GM19240 (cell line): ENCODE data around the gene PPP1R16B.
"Not testable (repeated sequence)": the region's sequence is repeated elsewhere in the genome, so short reads cannot be mapped to it uniquely, and the experiment has no call there.

Source experiments
- DNase-seq: peaks from one replicate; pipeline ENCODE4 v3.0.0; 2011; ENCODE audit warnings: low spot score; ENCODE audit not compliant: insufficient read length

The PPP1R16B gene

GRCh38 chr20:38843346-38843745 lies 37.8 kb downstream of the PPP1R16B start:
- DNase-seq, result no peak

- no peak for DNase-seq
These were observed 39.5 kb downstream of the PPP1R16B start for GRCh38 chr20:38844963-38845362.

GRCh38 chr20:38847840-38848239 lies 42.3 kb downstream of the PPP1R16B start:
- DNase-seq, result no peak

- no peak for DNase-seq
These were observed 48.3 kb downstream of the PPP1R16B start for GRCh38 chr20:38853759-38854158.

- no peak for DNase-seq
These were observed 49.2 kb downstream of the PPP1R16B start for GRCh38 chr20:38854654-38855066.

- DNase-seq, result no peak
These were observed 49.9 kb downstream of the PPP1R16B start for GRCh38 chr20:38855356-38855755.

GRCh38 chr20:38856570-38856969 lies 51.1 kb downstream of the PPP1R16B start:
- no peak for DNase-seq

GRCh38 chr20:38857703-38858102 lies 52.2 kb downstream of the PPP1R16B start:
- DNase-seq, result no peak

GRCh38 chr20:38859070-38859690 lies 53.7 kb downstream of the PPP1R16B start:
- DNase-seq, result peak; percentile 53

- DNase-seq, result not testable (repeated sequence)
These were observed 54.4 kb downstream of the PPP1R16B start for GRCh38 chr20:38859857-38860256.

- no peak for DNase-seq
These were observed 55.5 kb downstream of the PPP1R16B start for GRCh38 chr20:38861071-38861401.

- no peak for DNase-seq
These were observed 56.7 kb downstream of the PPP1R16B start for GRCh38 chr20:38862226-38862625.

GRCh38 chr20:38863024-38863851 lies 57.7 kb downstream of the PPP1R16B start:
- no peak for DNase-seq

- no peak for DNase-seq
These were observed 59.2 kb downstream of the PPP1R16B start for GRCh38 chr20:38864662-38865061.

- no peak for DNase-seq
These were observed 61.0 kb downstream of the PPP1R16B start for GRCh38 chr20:38866265-38867061.

- no peak for DNase-seq
These were observed 61.5 kb downstream of the PPP1R16B start for GRCh38 chr20:38867062-38867359.

GRCh38 chr20:38870733-38871559 lies 65.4 kb downstream of the PPP1R16B start:
- no peak for DNase-seq

GRCh38 chr20:38871560-38871953 lies 66.1 kb downstream of the PPP1R16B start:
- DNase-seq, result no peak

GRCh38 chr20:38872036-38872435 lies 66.5 kb downstream of the PPP1R16B start:
- no peak for DNase-seq

- DNase-seq, result no peak
These were observed 67.1 kb downstream of the PPP1R16B start for GRCh38 chr20:38872491-38873049.

- DNase-seq, result no peak
These were observed 67.6 kb downstream of the PPP1R16B start for GRCh38 chr20:38873050-38873581.
